ENCODE results near the gene C9orf72. TPM values are rescaled to one million over a fixed set of nuclear protein-coding genes. Genes with fewer than 3 reads are reported as not detected.
A peak's percentile ranks its signal among the peaks of the same experiment; 100 is the strongest.

Gene C9orf72
- total RNA-seq, 1 donor from 2014 or later: 5.6 TPM

- DNase-seq (ENCODE audit: low spot score) (peak; percentile 52), ATAC-seq (peak; percentile 81)
Measured at GRCh38 chr9:27539479-27540441, 33.5 kb downstream of the C9orf72 start.

- DNase-seq (ENCODE audit: low spot score) (no peak), ATAC-seq (no peak)
Measured at GRCh38 chr9:27538647-27539046, 34.6 kb downstream of the C9orf72 start.

DNA sequence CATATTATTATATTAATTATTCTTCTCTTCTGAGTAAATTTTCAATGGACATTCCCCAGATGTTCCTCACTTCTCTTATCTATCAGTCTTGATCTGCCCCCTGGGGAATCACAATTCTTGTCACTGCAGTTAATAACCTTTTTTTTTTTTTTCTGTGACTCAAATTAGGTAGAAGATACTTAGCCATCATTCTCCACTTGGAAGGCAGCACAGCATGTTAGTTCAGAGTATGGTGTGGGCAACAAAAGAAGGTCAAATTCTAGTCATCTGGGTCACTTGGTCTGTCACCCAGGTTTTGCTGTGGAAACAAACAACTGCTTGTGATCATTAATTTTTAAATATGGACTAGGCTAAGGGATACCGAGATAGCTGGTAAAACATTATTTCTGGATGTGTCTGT is 35.5 kb downstream of the C9orf72 start:
- DNase-seq (ENCODE audit: low spot score) (no peak), ATAC-seq (no peak)

GRCh38 chr9:27537027-27537435 is 36.2 kb downstream of the C9orf72 start:
- no peak for DNase-seq (ENCODE audit: low spot score)
- ATAC-seq: peak; percentile 24

DNA sequence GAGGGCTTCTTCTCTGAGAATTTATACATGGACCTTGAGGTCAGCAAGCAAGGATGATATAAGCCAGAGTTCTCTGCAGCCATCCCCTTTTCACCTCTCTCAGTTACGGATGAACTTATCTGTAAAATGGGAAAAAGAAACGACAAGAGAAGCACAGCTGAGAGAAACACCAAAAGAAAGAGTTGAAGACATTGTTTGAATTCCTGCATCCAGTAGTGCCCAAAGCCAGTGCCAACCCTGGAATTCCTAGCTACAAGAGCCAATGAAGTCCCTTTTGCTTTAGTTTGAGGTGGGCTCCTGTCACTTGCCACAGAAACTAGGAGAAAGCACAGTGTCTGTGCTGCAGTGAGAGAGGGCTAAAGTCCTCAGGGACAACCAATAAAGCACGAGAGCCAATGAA is 37.1 kb downstream of the C9orf72 start:
- DNase-seq (ENCODE audit: low spot score) (no peak), ATAC-seq (no peak)

- ATAC-seq (no peak), DNase-seq (ENCODE audit: low spot score) (no peak)
Measured at GRCh38 chr9:27535701-27536118, 37.6 kb downstream of the C9orf72 start.

- no peak for ATAC-seq
Measured at GRCh38 chr9:27534658-27535209, 38.5 kb downstream of the C9orf72 start.

GRCh38 chr9:27534131-27534530 is 39.1 kb downstream of the C9orf72 start:
- DNase-seq (ENCODE audit: low spot score) (no peak), ATAC-seq (no peak)

More at GRCh38 chr9:27534658-27535209, 38.5 kb downstream of the C9orf72 start:
- no peak for DNase-seq (ENCODE audit: low spot score)

DNA sequence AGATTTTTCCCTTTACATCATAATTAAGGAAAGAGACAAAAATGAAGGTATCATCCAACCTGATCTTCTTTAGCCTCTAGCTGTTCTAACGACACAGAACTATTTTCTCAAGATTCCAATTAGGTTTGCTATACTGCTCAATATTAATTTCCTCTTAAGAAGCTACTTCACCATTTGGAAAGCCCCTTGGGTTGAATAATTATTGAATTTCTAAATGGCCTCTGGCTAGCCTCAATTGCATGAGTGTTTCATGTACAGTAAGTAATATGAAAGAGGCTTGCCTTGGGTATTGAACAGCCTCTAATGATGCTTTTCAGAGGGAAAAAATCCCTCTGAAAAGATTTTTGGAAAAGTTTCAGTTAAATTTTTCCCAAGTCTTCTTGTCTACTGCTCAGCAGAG is 40.0 kb downstream of the C9orf72 start:
- ATAC-seq (no peak), DNase-seq (ENCODE audit: low spot score) (no peak)

GRCh38 chr9:27532046-27532445 is 41.2 kb downstream of the C9orf72 start:
- DNase-seq (ENCODE audit: low spot score): no peak
- ATAC-seq: no peak

- ATAC-seq: peak; percentile 45
- DNase-seq (ENCODE audit: low spot score): no peak
Measured at GRCh38 chr9:27530915-27531755, 42.1 kb downstream of the C9orf72 start.

DNA sequence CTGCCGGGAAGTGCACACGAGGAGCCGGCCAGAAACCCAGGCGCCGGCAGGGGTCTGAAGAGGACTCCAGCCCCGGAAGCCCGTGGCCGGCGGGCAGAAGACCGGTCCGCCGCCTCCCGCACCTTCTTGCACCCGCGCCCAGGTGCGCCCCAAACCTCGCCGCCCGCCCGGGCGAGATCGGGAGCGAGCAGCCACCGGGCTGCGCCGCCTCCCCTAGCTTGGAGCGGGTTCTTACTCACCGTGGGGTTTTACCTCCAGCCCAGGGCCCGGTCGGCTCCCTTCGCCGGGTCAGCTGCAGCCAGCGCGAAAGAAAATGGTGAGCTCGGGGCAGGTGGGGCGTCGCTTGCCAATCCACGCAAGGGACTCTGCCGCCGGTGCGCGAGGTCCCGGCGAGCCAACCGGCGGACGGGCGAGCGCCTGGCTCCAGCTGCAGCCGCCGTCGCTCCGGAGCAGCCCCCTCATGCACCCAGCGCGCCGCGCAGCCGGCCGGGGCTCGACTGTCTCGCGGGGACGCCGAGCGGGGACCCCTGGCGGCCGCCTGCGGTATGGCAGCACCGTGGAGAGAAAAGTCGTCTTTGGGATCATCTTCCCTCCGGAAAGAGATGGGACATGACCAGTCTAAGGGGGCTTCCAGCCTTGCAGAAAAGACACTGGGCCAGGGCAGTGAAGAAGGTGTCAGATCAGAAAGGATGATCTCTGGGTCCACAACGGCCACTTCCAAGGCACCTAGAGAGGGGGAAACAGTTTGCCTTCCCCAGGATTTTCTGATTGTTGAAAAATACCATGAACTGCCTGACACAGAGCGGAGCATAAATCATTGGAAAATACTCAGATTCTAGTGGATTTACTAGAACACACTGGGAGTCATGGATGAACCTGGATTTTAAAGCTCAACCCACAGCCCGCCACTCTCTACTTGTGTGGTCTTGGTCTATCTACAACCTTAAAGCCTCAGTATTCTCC is 43.7 kb downstream of the C9orf72 start, which contains the start of gene MOB3B:
TSS of gene MOB3B (minus strand) at position 499 of the 963 bp plus-strand sequence. CDS start 74,264 bp downstream, outside the sequence.
- peak; percentile 82 for DNase-seq (ENCODE audit: low spot score)
- peak; percentile 94 for ATAC-seq

GRCh38 chr9:27528886-27529315 is 44.4 kb downstream of the C9orf72 start:
- DNase-seq (ENCODE audit: low spot score) (peak; percentile 55), ATAC-seq (peak; percentile 59)

- DNase-seq (ENCODE audit: low spot score) (peak; percentile 60), ATAC-seq (peak; percentile 57)
Measured at GRCh38 chr9:27528076-27528885, 45.0 kb downstream of the C9orf72 start.

DNA sequence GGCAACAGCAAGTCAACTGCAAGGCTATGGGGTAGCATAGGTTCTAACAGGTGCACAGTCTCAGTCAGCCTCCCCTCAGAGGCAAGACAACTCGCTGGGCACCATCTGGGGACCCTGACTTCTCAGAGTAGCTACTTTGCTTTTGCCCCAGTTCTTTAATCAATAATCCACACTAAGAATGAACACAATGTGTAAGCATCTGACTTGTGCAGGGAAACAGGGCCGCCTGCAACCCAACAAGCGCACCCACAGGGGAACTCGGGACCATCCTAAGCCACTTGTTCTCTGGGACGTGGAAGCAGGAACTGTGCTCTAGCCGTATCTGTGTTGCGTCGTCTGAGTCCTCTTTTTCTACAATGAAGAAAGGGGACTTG is 45.6 kb downstream of the C9orf72 start:
- ATAC-seq (no peak), DNase-seq (ENCODE audit: low spot score) (no peak)

DNA sequence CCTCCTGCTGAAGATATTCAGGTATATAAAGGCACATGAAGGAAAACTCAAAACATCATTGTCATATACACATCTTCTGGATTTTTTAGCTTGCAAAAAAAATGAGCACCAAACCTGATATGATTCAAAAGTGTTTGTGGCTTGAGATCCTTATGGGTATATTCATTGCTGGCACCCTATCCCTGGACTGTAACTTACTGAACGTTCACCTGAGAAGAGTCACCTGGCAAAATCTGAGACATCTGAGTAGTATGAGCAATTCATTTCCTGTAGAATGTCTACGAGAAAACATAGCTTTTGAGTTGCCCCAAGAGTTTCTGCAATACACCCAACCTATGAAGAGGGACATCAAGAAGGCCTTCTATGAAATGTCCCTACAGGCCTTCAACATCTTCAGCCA is 49.0 kb downstream of the C9orf72 start, which contains the start of gene IFNK:
TSS of gene IFNK (plus strand) at position 55 of the 400 bp plus-strand sequence. CDS start at position 102, 47 bp downstream.
- ATAC-seq (no peak), DNase-seq (ENCODE audit: low spot score) (no peak)

DNA sequence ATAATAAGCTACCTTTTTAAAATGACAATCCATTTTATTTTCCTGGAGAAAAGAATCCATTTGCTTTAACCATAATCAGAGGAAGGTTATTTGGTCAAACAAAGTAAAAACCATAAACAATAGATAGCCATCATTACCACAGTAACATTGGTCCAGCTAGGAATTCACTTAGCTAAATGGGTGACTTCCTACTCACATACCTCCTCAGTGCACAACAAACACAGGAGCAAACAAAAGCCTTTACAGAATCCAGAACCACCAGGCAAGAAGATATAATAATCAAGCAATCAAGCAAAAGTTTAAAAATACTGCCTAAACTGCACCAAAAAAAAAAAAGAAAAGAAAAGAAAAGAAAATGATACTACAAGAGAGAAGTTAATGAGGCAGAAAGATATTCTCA is 50.1 kb downstream of the C9orf72 start:
- no peak for ATAC-seq

DNA sequence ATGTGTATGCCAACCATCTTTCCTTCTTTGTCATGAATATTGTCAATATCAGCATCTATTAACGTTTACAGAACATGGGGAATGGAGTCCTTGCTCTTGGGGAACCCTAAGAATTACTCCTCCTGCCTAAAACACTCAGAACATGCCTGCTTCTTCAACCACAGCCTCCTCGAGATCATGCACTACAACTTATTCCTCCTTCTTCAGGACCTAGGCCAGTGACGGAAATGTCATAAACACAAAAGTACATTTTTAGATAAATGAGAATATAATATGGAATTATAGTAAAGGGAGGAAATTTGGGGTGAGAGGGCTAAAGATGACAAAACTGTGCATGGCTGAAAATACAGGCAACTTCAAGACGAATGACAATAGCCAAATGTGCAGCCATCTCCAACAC is 52.3 kb downstream of the C9orf72 start:
- no peak for DNase-seq (ENCODE audit: low spot score)
- no peak for ATAC-seq

More for the DNA sequence above, 50.1 kb downstream of the C9orf72 start:
- DNase-seq (ENCODE audit: low spot score): no peak

Measured in left lobe of liver (tissue), 2 donors.